HK-2 (cell line): Measurements from ENCODE around the gene GLRA3.

Source experiments
- DNase-seq: peaks from one replicate; pipeline ENCODE4 v3.0.0-alpha.2; 2018; ENCODE audit not compliant: unreplicated experiment

The GLRA3 gene

GRCh38 chr4:174595141-174595929, 233.7 kb downstream of the GLRA3 start:
- no peak for DNase-seq

- DNase-seq = no peak
Measured at GRCh38 chr4:174593701-174594100, 235.3 kb downstream of the GLRA3 start.

- peak; percentile 18 for DNase-seq
Measured at GRCh38 chr4:174592985-174593335, 236.1 kb downstream of the GLRA3 start.

GRCh38 chr4:174592256-174592984, 236.6 kb downstream of the GLRA3 start:
- no peak for DNase-seq

GRCh38 chr4:174591243-174592021, 237.6 kb downstream of the GLRA3 start:
- no peak for DNase-seq

- no peak for DNase-seq
Measured at GRCh38 chr4:174590336-174590735, 238.7 kb downstream of the GLRA3 start.
